HG03060 (cell line): Measurements from ENCODE around the gene EEFSEC.

Experiments
- ATAC-seq: cut with Tn5 transposase; IDR thresholded peaks from one replicate; pipeline ENCODE4 v1.9.1; 2021; ENCODE audit warnings: low read depth, moderate number of reproducible peaks; ENCODE audit not compliant: unreplicated experiment

The EEFSEC gene

DNA sequence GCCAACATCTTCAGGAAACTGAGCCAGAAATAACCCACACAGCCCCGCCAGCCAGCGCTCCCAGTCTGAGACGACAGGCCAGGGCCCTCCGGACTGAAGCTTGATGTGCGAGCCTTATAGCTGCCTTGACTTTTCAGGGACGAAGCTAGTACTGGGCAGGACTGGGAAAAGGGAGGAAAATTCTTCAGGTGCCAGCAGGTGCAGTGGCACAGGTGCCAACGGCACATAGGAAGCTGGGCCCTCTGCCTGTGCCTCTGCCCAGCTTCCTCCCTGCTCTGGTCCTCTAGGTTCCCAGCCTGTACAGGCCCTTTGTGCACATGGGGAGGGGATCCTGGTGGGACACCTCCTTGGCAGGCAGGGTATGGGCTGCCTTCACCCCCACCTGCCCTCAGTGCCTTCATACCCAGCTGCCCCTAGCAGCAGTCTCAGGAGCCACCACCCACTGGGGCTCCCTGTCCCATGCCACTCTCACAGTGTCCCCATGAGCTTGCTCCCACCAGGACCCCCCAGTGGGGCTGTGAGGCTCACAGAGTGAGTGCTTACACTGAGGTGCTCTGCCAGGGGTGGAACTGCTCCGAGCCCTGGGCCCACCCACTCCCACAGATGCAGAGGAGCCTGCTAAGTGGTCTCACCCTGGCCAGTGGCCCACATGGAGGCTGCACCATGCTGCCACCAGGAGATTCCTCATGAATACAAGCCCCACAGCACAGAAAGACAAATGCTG is 252.4 kb downstream of the EEFSEC start:
- ATAC-seq, result no peak

DNA sequence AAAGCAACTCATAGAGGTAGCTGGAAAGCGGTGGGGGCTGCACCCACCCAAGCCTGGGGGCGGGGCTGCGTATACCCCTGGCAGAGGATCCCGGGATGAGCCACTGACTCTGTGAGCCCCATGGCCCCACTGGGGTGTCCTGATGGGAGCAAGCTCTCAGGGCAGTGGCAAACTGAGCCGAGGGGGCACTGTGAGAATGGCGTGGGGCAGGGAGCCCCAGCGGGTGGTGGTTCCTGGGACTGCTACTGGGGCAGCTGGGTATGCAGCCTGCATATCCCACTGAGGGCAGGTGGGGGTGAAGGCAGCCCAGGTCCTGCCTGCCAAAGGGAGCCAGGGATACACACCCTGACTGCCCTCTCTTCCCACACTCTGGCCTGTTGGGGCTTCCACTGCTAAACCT is 254.0 kb downstream of the EEFSEC start:
- no peak for ATAC-seq

DNA sequence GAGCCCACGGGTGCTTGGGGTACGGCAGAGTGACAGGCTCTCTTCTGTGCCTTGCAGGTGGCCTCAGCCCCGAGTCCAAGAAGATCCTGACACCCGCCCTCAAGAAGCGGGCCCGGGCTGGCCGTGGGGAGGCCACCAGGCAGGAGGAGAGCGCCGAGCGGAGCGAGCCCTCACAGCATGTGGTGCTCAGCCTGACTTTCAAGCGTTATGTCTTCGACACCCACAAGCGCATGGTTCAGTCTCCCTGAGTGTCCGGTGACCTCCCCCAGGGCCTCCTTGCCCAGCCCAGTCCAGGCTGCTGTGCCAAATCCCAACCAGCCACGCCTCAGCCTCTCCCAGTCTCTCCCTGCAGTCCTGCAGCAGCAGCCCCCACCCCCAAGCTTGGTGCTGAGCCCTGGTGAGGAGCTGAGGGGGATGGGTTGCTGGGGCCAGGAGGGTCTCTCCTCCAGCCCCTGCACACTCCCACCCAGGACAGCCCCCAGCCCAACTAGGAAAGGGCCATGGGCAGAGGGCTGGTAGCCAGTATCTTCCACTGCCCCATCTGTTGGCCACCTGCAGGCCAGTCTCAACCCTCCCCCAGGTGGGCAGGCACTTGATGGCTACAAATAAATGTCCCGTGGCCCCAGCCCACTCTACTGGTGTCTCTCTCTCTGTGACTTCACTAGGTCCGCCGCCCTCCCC is 254.9 kb downstream of the EEFSEC start:
- ATAC-seq, result no peak

DNA sequence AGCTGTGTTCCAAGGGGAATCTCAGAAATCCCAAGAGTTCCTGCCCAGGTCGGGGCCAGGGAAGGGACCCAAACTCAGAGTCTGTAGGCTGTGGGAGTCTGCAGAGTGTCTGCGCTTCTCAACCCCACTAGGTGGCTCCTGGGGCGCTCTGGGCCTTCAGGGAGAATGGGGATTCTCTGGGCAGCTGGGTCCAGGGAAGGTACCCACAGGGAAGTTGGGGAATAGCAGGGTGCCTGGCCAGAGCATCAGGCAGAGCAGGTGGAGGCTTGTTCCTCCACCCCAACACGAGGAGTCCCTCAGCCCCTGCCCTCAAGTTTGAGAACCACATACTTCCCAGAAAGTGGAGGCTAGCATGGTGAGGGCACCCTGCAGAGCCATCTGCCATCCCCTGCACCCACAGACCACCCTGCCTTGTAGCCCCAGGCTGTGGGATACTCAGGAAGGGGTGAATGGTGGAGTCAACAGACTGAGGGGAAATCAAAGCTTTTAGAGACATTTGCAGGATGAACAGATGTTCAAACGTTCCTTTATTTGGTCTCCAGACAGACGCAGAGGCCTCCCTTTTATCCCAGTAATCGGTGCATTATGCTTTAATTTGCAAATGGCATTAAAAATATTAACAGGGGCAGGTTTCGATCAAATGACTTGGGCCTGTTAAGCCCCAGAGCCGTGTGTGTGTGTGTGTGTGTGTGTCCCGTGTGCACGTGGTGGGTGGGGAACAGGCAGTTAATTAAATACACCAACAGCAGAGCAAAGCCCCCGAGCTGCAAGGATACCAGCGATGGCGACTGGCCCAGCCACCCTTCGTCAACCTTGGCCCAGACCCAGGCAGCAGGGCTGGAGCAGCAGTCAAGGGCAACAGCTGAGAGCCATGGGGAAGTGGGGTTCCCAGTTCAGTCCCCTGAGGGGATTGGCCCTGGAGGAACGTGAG is 255.7 kb downstream of the EEFSEC start:
- ATAC-seq, result no peak

DNA sequence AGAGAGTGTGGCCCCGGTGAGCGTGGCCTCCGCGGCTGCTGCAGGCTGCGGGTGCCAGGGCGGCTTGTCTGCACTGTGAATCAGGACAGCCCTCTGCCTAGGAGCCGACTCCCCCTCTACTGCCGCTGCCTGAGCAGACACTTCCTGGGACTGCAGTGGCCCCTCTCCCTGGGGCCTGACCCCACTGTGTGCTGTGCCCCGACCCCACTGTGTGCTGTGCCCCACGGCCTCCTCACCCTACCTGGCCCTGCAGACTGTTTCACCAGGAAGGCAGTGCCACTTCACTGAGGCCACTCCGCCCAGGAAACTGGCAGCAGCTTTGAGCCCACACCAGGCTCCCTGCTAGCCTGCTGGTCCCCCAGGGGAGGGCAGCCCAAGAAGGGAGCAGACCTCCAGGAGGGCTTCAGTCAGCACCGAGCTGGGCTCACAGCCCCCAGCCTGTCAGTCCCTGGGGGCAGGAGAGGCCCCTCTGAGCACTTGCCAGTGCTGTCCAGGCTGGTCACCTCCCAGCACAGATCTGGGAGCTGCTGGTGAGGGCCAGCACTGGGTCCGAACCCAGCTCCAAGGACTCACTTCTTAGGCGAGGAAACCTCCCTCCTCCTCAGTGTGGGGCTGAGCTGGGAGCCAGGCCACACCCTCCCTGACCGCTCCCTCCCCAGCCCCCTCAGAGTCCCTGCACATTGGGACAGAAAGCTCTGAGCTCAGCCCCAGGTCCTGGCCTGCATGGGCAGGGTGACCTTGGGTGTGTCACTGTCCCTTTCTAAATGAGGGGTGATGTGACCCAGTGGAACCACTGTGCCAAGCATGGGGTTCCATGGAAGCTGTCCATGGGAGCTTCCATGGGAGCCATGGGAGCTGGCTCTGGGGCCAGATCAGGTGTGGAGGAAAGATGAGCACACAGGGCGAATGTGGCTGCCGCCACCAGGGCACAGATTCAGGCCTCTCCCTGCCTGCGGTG is 256.6 kb downstream of the EEFSEC start:
- no peak for ATAC-seq

DNA sequence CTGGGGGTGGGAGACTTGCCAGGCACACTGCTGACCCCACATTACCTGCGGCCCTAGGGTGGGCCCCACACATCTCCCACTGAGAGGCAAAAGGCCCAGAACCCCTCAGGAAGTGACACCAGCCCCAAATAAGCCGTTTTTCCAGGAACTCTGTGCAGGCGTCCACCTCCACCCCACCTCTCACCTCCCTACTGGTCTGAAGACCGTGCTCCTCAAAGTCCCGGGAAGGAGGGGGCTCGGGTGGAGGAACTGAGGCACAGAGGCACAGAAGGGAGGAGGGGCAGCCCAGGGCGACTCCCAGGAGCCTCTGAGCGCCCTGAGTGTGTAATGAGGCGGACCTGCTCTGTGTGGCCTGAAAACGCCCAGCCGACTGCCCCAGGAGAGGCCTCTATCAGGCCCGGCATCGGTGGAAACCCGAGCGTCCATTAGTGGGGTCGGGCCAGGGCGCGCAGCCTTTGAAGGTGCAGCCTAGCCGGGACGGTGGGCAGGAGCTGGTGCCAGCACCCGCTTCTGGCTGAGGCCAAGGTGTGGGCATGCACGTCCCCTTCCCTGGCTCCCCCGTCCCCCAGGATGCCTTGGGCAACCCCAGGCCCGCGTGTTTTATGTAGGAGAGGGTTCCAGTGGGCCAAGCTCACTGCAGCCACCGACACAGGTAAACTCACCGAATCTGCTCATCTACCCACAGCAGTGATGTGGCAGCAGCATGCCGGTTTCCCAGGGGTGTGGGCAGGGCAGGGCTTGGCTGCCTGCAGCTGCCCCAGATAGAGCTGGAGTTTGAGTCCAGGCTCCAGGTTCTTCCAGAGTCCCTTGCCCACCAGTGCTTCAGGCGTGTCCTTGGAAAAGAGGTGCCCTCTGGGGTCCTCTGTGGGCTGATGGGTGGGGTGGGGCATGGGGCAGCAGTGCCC is 257.6 kb downstream of the EEFSEC start:
- no peak for ATAC-seq

DNA sequence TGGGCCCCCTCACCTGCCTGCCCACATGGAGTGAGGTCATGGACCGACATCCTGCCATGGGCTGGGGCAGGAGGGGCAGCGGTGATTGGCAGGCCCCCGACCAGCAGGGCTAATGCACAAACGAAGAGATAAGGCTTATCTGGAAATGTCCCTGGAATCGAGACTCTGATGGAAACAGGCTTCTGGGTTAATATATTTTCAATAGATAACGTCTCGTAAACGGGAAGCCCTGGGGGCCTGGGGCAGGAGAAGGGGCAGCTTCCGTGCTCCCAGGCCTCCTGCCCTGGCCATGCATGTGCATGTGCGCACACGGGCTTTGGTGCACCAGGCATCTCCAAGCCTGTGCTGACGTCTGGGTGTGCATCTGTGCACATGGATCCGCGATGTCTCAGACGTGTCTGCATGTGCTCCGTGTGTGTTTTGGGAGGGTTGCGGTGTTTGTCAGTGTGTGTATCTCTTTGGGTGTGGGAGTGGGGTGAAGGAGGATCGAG is 258.3 kb downstream of the EEFSEC start:
- no peak for ATAC-seq

DNA sequence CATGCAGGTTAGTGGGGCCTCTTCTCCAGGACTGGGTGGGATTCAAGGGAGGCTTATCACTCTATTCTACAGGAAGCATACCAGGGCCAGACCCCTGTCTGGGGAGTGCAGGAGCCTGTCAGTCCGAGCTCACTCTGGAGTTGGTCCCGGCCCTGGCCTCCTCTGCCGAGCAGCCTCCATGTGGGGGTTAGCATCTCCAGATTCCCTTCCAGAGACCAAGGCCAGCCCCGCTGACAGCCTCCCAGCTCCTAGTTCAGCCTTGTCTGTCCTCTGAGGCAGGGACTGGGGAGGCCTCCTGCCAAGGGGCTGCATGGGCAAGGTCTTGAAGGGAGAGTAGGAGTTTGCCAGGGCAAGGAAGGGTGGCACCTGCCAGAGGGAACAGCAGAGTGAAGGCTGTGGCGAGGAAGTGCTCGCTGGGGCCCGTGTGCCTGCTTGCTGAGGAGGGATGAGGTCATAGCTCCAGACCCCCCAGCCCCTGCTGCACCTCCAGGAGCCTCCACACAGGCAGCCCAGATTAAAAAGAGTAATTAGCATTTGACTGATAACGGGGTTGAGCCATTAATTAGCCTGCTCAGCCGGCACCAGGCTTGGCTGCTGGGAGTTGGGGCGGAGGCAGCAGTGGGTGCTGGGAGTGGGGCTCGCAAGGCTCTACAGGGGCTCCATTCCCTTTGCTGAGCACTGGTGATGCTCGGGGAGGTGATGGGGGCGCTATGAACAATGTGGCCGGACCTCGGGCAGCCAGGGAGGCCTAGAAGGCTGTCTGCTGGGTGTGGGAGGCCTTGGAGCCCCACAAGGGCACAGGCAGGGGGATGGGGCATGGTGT is 259.1 kb downstream of the EEFSEC start:
- ATAC-seq, result no peak

DNA sequence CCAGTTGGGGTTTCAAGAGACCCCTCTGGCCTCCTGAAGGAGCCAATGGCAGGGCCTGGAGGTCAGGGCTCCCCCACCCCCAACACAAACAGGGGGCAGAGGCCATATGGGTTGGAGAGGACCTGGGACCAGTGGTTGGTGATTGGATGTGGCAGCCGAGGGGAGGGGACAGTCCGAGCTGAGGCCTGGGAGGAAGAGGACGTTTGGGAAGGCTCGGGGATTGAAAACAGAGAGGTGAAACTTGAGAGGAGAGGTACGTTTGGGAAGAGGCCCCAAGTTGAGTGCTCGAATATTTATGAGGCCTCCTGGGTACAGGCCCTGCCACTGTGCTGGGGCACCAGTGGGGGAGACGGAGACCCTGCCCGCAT is 259.7 kb downstream of the EEFSEC start:
- no peak for ATAC-seq

DNA sequence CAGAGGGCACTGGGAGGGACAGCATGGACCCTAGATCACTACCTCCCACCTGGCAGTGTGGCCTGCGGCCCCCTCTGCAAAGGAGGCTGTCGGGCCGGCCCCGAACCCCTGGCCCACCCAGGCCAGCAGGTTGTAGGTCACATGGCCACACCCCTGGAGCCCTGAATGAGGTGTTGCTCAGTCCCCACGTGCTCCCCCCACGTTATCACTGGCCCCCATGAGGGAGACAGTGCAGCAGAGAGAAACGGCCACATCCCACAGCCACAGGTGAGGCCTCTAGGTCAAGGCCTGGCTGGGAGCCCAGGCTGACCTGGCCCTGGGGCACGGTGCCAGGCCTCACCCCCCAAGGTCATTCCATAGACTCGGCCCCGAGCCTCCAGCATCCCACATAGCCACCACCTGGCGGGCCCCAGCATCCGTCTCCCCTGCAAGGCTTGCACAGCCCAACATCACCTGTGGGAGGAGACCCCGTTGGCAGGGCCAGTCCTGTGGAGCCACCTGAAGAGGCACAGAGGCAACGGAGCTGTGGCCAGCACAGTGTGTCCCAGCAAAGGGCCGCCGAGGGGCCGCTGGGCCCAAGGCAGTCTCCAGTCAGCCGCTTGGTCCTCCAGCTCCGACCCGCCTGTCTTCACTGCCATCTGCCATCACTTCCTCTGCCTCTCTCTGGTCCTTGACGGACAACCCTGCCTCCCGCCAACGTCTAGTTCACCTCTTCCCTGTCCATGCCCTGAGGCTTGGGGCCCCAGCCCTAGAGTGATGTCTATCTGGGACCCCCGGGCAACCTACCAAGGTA is 260.3 kb downstream of the EEFSEC start:
- ATAC-seq, result no peak

DNA sequence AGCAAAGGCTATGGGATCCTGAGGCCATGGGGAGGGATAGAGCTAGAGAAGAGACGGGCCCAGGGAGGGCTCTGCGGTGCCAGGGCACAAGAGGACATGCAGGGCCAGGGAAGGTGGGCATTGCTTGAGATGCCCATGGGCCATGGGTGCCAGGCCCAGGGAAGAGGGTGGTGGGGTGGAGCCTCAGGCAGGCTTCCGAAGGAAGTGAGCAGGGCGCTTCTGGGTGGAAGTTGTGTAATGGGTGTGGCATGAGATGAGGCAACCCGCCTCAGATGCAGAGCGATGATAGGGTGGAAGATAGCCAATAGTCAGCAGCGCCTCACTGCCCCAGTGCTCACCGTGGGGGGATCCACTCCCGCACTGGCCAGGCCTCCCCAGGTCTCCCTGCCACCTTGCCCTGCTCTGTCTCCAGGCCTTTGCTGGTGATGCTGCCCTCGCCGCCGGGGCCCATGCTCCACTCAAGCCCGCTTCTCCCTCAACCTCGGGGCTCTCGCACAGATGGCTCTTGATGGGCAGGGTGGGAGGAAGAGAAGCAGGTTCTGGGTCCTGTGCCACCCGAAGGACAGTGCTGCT is 262.0 kb downstream of the EEFSEC start:
- ATAC-seq, result no peak

DNA sequence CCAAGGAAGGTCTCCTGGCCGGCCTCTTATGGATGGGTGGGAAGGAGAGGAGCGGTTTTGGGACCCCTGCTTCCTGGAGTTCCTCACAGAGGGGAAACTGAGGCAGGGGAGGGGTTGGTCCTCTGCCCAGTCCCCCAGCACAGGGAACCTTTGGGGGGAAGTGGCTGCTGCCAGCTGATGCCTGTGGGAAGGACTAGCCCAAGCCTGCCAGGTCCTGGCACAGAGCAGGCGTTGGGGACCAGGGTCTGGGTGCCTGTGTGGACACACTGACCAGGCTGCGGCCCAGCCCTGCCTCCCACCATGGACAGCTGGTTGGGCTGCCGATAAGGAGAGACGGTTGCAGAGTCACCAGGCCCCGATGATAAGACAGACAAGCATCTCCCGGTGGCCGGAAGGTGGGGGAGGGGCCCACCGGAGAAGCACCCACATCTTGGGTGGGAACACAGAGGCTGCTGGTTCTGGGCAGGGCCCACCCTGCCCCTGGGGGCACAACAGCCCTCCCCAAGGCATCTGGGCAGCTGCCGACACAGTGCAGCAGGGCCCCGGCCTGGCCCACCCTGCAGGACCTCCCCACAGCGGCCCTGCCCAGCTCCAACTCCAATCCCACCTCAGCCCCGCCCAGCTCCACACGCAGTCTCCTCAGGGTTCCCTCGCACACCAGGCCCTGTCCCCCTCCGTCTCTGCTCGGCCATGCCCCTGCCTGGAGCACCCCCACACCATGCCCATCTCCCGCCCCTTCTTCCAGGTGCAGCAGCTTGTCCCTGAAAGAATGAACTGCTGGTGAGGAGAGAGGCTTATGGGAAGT is 262.7 kb downstream of the EEFSEC start:
- ATAC-seq, result no peak

DNA sequence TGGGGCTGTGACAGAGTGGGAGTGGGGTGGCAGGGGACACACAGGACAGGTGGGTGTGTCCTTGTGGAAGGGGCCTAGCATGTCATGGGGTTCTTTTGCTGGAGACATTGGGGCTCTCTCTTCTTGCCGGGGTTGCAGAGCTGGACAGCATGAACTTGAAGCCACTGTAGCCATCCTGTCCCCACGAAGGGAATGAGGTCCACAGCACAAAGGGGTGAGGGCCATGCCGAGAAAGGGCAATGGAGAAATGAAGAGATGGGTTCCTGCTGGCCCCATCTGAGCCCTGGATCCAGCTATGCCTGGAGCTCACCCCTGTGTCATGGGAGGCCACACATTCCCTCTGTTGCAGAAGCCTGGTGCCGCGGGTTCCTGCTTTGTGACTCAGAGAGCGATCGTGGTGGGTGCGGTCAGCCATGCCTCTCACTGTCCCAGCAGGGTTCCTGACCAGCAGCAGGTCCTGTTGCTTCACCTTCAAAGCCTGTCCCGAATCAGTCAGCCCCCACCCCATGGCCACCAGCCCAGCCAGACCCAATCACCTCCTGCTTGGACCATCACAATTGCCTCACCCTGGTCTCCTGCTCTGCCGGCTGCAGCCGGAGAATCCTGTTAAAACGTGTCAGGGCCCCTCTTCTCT is 263.4 kb downstream of the EEFSEC start:
- ATAC-seq, result no peak

DNA sequence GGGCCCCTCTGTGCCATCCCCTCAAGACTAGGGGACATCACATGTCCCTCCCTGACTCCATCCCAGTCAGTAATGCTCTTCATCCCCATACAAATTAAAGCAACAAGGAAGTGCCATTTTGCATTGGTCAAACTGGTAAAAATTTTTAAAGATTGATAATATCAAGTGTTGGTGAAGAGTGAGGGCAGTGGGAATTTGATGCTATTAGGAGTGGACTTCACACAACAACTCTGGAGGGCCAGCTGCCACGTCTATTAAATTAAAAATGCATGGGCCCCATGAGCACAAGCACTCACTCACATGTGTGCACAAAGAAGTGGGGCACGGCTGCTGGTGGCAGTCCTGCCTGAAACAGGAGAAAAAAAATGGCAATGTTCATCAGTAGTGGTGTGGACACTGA is 265.6 kb downstream of the EEFSEC start:
- no peak for ATAC-seq

DNA sequence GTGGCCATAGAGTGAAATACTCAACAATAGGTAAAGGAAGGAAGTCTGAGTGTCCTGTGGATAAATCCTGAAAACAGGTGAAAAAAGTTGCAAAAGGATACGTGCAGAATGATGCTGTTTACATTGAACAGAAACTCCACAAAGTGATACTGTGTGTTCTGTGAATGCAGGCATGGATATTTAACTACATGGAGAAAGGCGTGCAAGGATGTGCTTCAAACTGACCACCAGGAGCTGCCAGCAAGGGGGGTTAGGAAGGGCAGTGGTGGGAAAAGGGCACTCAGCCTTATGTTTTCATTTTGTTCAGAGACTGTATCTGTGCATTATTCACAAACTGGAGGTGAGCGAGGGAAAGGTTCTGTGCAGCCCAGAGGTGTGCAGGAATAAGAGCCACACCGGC is 266.0 kb downstream of the EEFSEC start:
- ATAC-seq, result no peak

DNA sequence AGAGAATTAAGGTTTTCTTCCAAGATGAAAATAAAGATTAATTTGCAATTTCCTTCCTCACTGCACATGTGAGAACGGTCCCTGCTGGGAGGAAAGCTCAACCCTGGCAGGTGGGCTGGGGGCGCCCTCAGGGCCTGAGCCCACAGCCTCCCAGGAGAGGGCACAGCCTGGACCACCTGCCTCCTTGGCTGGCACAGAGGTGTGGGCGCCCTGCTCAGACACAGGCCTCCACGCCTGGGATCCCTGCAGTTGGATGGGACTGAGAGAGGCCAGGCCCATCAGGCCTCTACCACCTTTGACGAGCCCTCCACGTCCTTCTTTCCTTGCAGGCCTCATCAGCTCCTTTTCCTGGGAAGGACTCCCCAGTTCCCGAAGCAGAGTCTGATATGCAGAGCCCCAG is 267.0 kb downstream of the EEFSEC start:
- no peak for ATAC-seq
